ENCODE data around the gene TREX2.

The TREX2 gene, protein sequence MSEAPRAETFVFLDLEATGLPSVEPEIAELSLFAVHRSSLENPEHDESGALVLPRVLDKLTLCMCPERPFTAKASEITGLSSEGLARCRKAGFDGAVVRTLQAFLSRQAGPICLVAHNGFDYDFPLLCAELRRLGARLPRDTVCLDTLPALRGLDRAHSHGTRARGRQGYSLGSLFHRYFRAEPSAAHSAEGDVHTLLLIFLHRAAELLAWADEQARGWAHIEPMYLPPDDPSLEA

GRCh38 chrX:153445856-153446635, at the start of gene TREX2:
TSS of gene TREX2 (minus strand) at chrX:153446056. CDS start at chrX:153445430, 626 bp downstream.
- no peak within 1 kb of the TSS for H3K4me3 ChIP-seq (ENCODE audit: low read depth, low read length)

DNA sequence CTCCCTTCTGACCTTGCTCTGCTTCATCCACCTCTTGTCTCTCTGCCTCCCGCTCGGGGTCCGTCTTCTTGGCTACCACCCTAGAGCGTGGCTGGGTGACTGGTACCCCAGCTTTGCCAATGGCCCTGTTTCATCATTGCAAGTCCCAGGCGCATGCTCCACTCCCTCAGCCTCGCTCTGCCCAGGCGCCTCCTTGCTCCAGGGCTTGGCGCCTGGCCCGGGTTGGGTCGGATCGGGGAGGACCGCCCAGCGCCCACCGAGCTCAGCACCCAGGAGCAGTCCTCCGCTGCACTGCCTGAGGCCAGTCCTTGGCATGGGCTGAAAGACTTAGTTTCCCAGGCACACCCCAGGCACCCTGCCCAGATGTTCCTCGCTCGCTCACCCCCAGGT, 49.5 kb upstream of the TREX2 start:
- no peak overlapping the region for H3K4me3 ChIP-seq (ENCODE audit: low read depth, low read length)

DNA sequence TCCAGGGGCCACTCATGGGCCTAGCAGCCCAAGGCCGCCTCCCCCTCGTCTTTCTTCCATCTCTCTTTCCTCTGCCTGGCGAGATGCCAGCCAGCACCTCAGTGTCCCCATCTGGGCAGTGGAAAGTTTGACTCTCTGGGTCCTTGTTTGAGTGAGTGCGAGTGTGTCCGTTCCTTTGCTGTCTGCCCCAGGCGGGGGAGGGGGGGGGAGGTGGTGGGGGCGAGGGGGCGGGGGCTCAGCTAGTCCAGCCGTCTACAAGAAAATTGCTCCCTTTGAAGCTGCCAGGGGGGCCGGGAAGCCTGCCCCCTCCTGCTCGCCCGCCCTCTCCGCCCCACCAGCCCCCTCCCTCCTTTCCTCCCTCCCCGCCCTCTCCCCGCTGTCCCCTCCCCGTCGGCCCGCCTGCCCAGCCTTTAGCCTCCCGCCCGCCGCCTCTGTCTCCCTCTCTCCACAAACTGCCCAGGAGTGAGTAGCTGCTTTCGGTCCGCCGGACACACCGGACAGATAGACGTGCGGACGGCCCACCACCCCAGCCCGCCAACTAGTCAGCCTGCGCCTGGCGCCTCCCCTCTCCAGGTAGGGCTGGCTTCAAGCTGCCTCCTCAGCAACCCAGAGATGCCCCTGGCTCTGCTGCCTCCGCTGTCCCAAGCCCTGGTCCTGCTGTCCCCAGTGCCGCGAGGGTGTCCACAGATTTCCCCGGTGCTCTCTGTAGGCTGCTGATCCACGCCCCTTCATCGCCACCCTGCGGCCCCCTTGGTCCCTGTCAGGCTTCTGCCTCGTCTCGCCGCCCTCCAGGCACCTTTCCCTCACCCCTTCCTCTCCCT, 48.9 kb upstream of the TREX2 start, which contains the start of gene BGN:
Gene BGN, plus strand, starts transcription at position 440 of the 821 bp plus-strand sequence. CDS start 9,652 bp downstream, outside the sequence.
- no peak within 1 kb of the TSS for H3K4me3 ChIP-seq (ENCODE audit: low read depth, low read length)

- no peak overlapping the region for H3K4me3 ChIP-seq (ENCODE audit: low read depth, low read length)
Observed at GRCh38 chrX:153494061-153494460, 48.2 kb upstream of the TREX2 start.

DNA sequence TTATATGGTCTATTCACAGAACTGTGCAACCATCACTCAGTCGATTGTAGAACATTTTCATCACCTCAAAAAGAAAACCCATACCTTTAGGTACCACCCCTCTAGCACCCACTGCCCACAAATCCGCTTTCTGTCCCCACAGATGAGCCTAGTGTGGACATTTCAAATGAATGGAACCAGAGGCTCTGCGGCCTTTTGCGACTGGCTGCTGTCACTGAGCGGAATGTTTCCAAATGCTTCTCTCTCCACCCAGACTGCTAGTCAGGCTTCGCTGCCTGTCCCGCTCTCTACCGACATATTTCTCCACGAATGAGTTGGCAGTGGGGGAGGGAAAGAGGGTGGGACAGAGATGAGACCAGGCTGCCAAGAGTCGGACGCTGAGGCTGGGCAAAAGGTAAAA, 47.2 kb upstream of the TREX2 start:
- no peak overlapping the region for H3K4me3 ChIP-seq (ENCODE audit: low read depth, low read length)

- no peak overlapping the region for H3K4me3 ChIP-seq (ENCODE audit: low read depth, low read length)
Observed at GRCh38 chrX:153492543-153492942, 46.7 kb upstream of the TREX2 start.

DNA sequence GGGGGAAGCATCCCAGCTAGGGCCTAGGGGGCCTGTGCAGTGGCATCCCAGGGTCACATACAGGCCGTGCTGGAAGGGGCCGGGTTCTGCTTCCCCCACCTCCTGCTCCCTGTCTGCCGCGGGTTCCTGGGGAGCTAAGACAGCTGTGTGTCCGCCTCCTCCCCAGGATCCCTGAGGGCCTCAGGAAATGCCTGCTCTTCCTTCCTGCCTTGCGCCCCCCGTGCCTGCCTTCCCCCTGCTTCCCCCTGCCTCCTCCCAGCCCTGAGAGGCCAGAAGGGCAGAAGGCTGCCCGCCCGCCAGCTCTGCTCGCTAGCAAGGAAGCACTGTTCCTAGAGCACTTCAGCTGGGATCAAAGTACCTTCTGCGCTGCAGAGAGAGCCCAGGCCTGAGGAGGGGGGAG, 46.1 kb upstream of the TREX2 start:
- H3K4me3 ChIP-seq (ENCODE audit: low read depth, low read length) = no peak overlapping the region

- no peak overlapping the region for H3K4me3 ChIP-seq (ENCODE audit: low read depth, low read length)
Observed at GRCh38 chrX:153491351-153491914, 45.6 kb upstream of the TREX2 start.

GRCh38 chrX:153490217-153490930, 44.5 kb upstream of the TREX2 start:
- H3K4me3 ChIP-seq (ENCODE audit: low read depth, low read length) = no peak overlapping the region

GRCh38 chrX:153488231-153488914, 42.5 kb upstream of the TREX2 start:
- H3K4me3 ChIP-seq (ENCODE audit: low read depth, low read length) = no peak overlapping the region

- no peak overlapping the region for H3K4me3 ChIP-seq (ENCODE audit: low read depth, low read length)
Observed at GRCh38 chrX:153487590-153488071, 41.8 kb upstream of the TREX2 start.

DNA sequence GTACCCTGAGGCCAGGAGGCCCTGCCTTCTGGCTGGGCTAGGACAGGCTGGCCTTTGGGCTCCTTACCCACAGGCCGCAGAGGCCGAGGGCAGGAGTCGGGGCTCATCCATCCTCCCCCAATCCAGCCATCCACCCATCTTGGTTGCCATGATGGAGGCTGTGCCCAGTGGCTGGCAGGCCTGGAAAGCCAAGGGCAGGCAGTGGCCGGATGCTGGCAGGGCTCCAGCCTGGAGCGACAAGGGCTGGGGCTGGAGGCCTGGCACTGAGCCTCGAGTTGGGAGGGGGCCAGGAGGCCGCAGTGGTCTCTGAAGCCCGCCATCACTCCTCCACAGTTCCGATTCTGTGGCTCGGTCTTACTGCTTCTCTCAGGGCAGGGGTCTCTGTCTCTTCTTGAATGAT, 40.3 kb upstream of the TREX2 start:
- no peak overlapping the region for H3K4me3 ChIP-seq (ENCODE audit: low read depth, low read length)

GRCh38 chrX:153485396-153486080, 39.7 kb upstream of the TREX2 start:
- no peak overlapping the region for H3K4me3 ChIP-seq (ENCODE audit: low read depth, low read length)

- no peak overlapping the region for H3K4me3 ChIP-seq (ENCODE audit: low read depth, low read length)
Observed at GRCh38 chrX:153482376-153483015, 36.6 kb upstream of the TREX2 start.

- H3K4me3 ChIP-seq (ENCODE audit: low read depth, low read length) = no peak overlapping the region
Observed at GRCh38 chrX:153481043-153481442, 35.2 kb upstream of the TREX2 start.

DNA sequence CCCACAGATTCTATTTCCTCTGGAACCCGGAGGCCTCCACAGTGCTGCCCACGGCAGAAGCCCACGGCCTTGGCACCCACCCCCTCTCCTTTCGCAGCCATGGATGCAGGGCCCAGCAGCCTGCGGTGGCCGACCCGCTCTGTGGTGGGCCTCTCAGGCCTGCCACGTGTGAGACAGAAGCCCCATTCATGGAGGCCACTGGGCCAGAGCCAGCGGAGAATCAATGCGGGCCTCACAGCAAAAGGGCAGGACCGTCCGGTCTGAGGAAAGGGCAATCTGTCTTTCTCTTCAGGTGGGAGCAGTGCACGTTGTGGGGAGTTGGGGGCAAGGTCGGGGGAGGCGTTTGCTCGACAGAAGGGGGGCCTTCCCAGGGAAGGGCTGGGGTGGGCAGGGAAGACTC, 32.9 kb upstream of the TREX2 start:
- H3K4me3 ChIP-seq (ENCODE audit: low read depth, low read length) = no peak overlapping the region

- no peak overlapping the region for H3K4me3 ChIP-seq (ENCODE audit: low read depth, low read length)
Observed at GRCh38 chrX:153477901-153478300, 32.0 kb upstream of the TREX2 start.

DNA sequence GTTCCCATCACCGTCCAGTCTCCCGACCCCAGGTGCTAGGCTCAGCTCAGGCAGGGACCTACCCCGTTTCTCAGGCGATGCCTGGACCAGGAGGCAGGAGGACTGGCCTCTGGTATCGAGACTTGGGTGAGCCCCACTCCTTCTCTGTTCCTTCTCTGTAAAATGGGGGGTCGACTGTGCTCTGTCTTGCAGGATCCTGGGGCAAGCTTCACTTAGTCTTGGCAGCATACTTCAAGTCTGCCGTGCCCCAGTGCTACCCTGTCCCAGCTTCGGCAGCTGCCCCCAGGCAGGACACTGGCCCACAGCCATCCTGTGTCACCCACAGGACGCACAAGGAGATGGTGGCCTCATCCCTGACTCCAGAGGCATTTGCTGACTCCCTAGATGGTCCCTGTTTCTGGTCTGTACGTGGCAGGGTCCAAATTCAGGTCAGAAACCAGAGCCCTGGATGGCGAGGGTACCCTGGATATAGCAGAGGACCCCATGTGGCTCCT, 31.6 kb upstream of the TREX2 start:
- H3K4me3 ChIP-seq (ENCODE audit: low read depth, low read length) = no peak overlapping the region
